ENCODE data around the gene KRTAP12-1.
"Not testable (repeated sequence)": the region's sequence is repeated elsewhere in the genome, so short reads cannot be mapped to it uniquely, and the experiment has no call there.

DNA sequence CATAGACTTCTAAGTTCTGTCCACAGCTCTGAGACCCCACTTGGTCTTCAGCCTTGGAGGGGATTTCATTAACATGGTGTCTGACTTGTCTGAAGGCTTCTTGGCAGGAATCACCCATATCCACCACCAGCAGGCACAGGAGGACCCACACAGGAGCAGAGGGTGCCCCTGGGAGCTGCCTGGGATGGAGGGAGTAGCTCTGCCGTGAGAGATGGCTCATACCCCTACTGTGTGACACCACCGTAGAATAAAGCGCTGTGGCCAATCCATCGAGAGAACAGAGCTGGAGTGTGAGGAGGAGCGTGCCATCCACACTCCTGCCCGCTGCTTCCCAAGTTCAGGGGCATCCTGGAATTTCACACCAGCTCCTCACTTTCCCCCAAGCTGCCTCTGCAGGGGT, 3.1 kb upstream of the KRTAP12-1 start:
- TF ChIP-seq, protein P1, sequence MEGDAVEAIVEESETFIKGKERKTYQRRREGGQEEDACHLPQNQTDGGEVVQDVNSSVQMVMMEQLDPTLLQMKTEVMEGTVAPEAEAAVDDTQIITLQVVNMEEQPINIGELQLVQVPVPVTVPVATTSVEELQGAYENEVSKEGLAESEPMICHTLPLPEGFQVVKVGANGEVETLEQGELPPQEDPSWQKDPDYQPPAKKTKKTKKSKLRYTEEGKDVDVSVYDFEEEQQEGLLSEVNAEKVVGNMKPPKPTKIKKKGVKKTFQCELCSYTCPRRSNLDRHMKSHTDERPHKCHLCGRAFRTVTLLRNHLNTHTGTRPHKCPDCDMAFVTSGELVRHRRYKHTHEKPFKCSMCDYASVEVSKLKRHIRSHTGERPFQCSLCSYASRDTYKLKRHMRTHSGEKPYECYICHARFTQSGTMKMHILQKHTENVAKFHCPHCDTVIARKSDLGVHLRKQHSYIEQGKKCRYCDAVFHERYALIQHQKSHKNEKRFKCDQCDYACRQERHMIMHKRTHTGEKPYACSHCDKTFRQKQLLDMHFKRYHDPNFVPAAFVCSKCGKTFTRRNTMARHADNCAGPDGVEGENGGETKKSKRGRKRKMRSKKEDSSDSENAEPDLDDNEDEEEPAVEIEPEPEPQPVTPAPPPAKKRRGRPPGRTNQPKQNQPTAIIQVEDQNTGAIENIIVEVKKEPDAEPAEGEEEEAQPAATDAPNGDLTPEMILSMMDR (IDR thresholded peaks at IDR 0.05): not testable (repeated sequence)
- not testable (repeated sequence) for TF ChIP-seq SMAD4 (CRISPR knock-in tag; IDR thresholded peaks at IDR 0.05); GTF2I (CRISPR knock-in tag; conservative IDR thresholded peaks at IDR 0.05); CREB1 (CRISPR knock-in tag; IDR thresholded peaks at IDR 0.05); TEAD4 (CRISPR knock-in tag; IDR thresholded peaks at IDR 0.05); SP1 (CRISPR knock-in tag; conservative IDR thresholded peaks at IDR 0.05); ZNF423 (CRISPR knock-in tag; IDR thresholded peaks at IDR 0.05)
- TF ChIP-seq, protein P2, sequence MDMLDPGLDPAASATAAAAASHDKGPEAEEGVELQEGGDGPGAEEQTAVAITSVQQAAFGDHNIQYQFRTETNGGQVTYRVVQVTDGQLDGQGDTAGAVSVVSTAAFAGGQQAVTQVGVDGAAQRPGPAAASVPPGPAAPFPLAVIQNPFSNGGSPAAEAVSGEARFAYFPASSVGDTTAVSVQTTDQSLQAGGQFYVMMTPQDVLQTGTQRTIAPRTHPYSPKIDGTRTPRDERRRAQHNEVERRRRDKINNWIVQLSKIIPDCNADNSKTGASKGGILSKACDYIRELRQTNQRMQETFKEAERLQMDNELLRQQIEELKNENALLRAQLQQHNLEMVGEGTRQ (CRISPR knock-in tag; IDR thresholded peaks at IDR 0.05): not testable (repeated sequence)
- TF ChIP-seq, protein P3, sequence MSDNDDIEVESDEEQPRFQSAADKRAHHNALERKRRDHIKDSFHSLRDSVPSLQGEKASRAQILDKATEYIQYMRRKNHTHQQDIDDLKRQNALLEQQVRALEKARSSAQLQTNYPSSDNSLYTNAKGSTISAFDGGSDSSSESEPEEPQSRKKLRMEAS (CRISPR knock-in tag; IDR thresholded peaks at IDR 0.05): not testable (repeated sequence)
- TF ChIP-seq, protein P4, sequence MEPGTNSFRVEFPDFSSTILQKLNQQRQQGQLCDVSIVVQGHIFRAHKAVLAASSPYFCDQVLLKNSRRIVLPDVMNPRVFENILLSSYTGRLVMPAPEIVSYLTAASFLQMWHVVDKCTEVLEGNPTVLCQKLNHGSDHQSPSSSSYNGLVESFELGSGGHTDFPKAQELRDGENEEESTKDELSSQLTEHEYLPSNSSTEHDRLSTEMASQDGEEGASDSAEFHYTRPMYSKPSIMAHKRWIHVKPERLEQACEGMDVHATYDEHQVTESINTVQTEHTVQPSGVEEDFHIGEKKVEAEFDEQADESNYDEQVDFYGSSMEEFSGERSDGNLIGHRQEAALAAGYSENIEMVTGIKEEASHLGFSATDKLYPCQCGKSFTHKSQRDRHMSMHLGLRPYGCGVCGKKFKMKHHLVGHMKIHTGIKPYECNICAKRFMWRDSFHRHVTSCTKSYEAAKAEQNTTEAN (CRISPR knock-in tag; IDR thresholded peaks at IDR 0.05): not testable (repeated sequence)
